ENCODE measurements around the gene CACNA1A. TPM values are rescaled to one million over a fixed set of nuclear protein-coding genes. Genes with fewer than 3 reads are reported as not detected.
"Not testable (repeated sequence)": the region's sequence is repeated elsewhere in the genome, so short reads cannot be mapped to it uniquely, and the experiment has no call there.

CACNA1A gene
- polyA plus RNA-seq, 3 donors: 1.8 to 3.6 (median 1.9) TPM

DNA sequence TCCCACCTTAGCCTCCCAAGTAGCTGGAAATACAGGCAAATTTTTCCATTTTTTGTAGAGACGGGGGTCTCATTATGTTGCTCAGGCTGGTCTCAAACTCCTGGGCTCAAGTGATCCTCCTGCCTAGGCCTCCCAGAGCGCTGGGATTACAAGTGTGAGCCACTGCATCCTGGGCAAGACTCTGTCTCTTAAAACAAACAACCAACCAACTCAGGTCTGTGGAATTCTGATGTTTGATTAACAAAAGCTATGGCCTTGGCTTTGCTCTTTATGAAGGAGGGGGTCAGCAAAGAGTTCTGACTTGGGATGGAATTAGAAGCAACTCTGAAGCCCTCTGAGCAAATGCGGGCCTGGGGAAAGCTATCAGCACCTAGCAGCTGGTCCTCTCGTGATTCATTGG, 238.4 kb downstream of the CACNA1A start:
- DNase-seq (ENCODE audit: extremely low read depth in 1 of 11, low read depth in 9 of 11, low spot score in 4 of 11): no peak

DNA sequence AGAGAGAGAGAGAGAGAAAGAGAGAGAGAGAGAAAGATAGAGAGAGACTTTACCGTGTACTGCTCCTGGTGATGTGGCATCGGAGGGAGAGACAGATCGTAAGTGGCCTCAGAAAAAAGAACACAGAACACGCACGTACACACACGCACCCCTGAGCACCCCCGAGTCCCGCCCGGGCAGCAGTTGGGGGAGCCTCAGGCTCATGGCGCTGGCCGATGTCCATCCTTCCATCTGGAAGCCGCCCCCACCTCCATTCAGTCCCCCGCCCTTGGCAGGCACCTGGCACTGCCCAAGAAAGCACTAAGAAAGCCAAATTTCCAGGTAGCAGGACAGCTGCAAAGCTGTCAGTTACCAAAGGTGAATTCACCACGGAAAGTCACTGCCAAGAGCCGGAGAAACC, 239.1 kb downstream of the CACNA1A start:
- DNase-seq (ENCODE audit: extremely low read depth in 1 of 11, low read depth in 9 of 11, low spot score in 4 of 11): no peak

DNA sequence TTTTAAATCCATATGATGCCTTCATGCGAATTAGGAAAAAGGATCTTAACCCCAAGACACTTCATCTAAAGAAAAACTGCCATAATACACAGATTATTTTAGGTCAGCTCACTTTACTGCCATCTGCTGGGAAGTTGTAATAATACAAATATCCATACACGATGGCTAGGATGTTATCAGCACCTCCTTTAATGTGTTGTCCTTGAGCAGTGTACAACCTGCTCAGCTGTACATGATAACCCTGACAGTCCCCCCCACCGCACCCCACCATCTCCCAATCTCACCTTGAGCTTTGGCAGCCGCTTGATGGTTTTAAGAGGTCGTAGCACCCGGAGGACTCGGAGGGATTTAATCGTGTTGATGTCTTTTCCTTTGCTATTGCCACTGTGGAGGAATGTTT, 243.8 kb downstream of the CACNA1A start:
- DNase-seq (ENCODE audit: extremely low read depth in 1 of 11, low read depth in 9 of 11, low spot score in 4 of 11): peak; percentile 18 to 52 (median 32)

DNA sequence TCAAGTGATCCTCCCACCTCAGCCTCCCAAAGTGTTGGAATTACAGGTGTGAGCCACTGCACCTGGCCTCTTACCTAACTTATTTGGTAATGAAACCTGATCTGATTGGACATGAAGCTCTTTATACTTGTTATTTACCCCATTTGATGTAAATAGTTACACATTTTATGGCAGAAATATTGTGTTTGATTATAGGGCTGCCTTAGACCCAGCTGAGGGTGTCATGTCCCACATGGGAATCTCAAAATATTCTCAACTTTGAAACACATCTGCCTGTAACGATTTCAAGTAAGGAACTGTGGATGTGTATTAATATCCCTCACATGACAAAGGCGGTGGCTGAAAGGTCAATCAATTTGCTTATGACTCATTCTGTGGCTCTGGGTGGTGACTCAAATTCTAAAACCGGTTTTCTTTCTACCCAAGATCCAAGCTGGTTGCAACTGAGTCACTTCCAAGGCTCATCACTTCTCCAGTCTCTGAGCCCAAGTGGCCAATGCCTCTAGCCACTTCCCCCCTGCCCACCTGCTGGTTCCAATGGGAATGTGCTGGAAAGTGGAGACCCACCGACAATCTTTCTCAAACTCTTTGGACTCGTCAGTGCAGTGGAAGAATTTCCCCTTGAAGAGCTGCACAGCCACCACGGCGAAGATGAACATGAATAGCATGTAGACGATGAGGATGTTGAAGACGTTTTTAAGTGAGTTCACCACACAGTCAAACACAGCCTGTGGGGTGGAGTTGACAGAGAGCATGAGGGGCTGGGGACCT, 245.2 kb downstream of the CACNA1A start:
- no peak for DNase-seq (ENCODE audit: extremely low read depth in 1 of 11, low read depth in 9 of 11, low spot score in 4 of 11)

DNA sequence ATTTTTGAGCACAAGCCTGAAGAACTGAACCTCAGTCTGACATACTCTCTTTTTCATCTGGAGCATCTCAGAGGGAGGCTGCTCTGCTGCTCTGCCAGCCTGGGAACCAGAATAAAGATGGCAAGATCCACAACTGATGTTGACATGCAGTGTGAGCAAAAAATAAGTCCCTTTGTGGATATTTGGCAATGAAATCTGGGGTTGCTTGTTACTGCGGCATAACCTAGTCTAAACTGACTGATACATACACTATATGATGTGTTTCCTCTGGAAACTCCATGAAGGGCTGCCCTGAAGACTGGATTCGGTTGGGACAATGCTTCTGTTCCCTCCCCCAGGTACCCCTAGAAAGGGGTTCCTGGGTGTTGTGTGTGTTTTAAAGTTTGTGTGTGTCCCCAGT, 249.4 kb downstream of the CACNA1A start:
- no peak for DNase-seq (ENCODE audit: extremely low read depth in 1 of 11, low read depth in 9 of 11, low spot score in 4 of 11)

DNA sequence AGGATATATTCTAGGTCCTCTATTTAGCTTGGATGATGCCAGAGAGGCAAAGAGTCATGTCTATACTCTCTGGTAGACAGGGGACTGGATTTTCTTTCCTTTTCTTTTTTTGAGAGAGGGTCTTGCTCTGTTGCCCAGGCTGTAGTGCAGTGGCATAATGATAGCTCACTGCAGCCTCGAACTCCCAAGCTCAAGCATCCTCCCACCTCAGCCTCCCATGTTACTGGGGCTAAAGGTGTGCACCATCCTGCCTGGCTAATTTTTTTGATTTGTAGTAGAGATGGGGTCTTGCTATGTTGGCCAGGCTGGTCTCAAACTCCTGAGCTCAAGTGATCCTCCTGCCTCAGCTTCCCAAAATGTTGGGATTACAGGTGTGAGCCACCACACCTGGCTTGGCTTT, 249.9 kb downstream of the CACNA1A start:
- DNase-seq (ENCODE audit: extremely low read depth in 1 of 11, low read depth in 9 of 11, low spot score in 4 of 11): not testable (repeated sequence)

DNA sequence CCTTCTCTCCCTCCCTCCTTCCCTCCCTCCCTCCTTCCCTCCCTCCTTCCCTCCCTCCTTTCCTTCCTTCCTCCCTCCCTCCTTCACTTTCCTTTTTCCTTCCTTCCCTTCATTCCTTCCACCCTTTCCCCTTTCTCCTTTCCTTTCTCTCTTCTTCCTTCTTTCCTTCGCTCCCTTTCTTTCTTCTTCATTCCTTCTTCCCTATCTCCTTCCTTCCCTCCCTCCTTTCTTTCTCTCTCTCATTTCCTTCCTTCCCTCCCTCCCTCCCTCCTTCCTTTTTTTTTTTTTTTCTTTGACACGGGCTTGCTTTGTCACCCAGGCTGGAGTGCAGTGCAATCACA, 250.6 kb downstream of the CACNA1A start:
- DNase-seq (ENCODE audit: extremely low read depth in 1 of 11, low read depth in 9 of 11, low spot score in 4 of 11): no peak

DNA sequence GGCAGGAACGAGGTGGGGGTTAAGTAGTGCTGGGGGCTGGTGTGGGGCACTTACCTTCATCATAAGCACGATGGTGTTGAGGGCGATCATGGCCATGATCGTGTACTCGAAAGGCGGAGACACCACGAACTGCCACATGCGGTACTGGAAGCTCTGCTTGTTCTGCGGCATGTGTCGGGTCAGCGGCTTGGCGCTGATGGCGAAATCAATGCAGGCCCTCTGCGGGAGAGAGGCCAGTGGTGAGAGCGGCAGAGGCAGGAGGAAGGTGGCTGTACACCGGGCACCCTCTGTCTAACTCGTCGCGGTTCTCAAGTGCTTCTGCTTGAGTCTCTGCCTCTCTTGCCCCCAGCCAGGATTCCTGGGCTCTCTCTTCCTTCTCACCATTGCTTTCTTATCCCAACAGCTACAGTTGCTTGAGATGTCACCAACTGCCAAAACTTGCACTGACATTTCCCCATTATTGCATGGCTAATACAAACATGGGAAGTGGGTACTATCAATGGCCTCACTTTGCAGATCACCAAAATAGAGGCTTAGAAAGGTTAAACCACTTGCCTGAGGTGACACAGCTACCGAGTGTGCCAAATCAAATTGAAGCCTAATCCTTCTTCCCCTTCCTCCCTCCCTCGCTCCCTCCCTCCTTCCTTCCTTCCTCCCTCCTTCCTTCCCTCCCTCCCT, 251.1 kb downstream of the CACNA1A start:
- no peak for DNase-seq (ENCODE audit: extremely low read depth in 1 of 11, low read depth in 9 of 11, low spot score in 4 of 11)

DNA sequence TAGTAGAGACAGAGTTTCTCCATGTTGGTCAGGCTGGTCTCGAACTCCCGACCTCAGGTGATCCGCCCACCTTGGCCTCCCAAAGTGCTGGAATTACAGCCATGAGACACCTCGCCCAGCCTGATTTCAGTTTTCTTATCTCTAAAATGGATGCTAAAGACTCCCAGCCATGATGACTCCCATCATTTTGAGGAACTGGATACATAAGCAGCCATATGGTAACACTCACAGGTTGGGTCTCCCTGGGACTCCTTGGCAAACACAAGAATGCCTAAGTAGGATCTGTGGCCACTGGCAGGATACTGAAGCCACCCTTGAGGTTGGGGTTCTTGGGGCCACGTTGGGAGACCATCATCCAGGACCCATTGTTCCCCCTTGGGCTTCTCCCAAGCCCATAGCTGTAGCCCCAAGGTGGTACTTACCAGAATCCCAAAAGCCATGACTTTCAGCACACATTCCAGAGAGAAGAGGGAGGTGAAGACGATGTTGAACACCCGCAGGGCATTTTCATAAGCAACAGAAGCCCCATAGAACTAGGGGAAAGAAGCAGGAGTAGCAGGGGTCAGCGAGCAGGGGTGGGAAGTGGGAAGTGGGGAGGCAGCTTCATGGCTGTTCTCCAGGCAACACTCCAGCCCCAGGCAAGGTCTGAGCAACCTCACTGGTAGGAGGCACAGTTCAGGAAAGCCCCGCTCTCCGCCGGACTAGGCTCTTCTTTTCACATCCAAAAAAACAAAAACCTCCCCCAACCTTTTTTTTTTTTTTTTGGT, 253.5 kb downstream of the CACNA1A start:
- DNase-seq (ENCODE audit: extremely low read depth in 1 of 11, low read depth in 9 of 11, low spot score in 4 of 11): no peak

DNA sequence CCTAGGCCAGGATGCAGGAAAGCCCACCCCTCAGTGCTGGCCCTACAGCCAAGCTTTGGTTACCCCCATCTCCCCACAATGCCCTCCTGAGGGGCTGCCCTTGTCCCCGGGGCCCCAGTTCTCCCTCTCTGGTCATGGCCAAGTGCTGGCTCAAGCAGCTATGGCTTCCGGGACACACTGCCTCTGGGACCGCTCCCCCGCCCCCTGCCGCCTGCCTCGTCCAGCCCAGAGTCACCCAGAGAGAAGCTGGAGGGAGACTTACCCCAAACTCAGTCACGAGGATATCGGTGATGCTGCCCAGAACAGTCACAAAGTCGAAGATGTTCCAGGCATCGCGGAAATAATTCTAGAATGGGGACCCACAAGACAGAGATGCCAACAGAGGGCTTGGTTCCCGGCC, 261.4 kb downstream of the CACNA1A start:
- no peak for DNase-seq (ENCODE audit: extremely low read depth in 1 of 11, low read depth in 9 of 11, low spot score in 4 of 11)

DNA sequence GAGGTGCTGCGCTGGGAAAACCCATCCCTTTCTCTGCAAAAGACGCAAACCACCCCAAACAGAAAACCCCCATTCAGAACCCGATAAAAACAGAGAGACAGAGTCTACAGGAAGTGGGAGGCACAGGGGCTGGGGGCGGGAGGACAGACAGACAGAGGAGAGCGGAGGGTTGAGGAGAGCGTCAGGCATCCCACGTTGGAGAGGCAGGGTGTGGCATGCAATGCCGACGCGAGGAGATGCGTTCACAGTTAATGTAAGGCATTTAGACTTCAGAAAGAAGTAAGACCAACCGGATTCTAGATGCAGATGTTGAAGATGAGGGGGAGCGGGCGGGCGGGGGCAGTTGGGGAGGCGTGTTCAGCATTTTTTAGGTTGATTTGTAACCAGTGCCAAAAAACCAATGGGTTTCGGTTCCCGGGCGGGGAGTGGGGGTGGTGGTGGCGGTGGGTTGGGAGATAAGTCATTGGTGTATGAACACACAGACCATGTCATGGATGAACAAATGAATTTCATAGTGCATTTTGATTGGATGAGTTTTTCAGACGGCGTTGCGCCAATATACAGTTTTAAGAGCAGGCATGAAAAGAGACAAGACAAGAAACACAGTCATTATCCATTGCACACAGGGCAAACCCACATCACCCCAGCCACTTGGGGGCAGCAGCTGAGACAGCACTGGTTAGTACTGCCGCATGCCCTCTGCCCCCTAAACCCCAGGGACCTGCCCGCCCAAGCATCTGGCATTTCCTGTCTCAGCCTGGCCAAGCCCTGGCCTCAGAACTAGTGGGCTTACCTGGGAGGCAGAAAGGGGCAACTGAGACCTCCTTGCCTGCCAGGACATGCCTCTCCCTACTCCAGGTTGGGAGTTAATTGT, 264.8 kb downstream of the CACNA1A start:
- DNase-seq (ENCODE audit: extremely low read depth in 1 of 11, low read depth in 9 of 11, low spot score in 4 of 11): no peak

DNA sequence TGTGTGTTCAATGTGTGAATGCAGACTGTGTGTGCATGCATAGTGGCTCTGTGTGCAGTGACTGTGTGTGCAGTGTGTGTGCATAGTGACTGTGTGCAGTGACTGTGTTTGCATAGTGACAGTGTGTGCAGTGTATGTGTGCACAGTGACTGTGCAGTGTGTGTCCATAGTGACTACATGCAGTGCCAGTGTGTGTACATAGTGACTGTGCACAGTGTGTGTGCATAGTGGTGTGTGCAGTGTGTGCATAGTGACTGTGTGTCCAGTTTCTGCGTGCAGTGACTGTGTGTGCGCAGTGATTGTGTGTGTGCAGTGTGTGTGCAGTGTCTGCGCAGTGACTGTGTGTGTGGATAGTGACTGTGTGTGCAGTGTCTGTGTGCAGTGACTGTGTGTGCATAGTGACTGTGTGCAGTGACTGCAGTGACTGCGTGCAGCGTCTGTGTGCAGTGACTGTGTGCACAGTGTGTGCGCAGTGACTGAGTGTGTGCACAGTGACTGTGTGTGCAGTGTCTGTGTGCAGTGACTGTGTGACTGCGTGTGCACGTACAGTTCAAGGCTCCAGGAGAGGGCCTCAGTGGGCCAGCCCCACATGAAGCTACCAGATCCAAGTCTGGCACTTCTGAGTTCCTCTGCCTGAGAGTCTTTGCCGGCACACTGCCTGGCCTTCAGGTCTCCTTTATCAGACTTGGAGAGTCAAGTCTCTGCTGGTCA, 265.8 kb downstream of the CACNA1A start:
- no peak for DNase-seq (ENCODE audit: extremely low read depth in 1 of 11, low read depth in 9 of 11, low spot score in 4 of 11)

DNA sequence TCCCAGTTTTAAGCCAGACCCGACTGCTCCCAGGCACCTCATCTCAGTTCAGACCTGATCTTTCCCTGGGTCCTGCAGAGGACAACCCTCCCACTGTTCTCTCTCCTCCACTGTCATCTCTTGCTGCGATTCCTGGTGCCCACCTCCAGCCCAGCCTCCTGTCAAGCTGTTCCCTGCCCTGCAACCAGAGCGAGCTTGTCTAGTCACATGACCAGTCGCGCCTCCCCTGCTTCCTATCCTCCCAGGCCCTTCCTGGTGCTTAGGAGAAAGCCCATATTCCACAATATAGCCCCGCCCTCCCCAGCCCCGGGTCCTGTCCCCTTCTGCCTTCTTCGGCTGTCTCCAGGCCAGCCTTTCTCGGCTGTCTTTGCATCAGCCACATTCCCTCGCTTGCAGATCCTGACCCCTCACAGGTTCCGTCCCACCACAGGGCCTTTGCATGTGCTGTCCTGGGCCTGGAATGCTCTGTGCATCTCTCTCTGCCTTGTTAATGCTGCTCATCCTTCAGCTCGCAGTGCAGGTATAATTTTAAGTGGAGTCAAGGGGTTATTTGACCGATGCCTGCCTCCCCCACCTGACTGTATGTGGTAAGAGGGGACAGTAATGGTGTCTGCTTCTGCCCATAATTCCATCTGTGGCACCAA, 267.3 kb downstream of the CACNA1A start:
- no peak for DNase-seq (ENCODE audit: extremely low read depth in 1 of 11, low read depth in 9 of 11, low spot score in 4 of 11)

DNA sequence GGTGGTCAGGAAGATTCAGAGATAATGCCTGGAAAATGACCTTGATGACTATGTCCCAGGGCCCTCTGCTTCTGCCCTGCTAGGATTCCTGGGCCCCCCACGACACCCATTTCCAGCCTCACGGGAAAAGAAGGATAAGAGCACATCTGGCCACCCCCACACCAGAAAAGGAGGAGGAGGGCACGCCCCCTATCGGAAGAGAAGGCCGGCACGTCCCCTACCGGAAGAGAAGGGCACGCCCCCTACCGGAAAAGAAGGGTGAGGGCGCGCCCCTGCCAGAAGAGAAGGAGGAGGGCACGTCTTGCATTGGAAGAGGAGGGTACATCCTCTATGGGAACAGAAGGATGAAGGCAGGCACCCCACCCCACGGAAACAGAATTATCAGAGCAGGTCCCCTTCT, 271.8 kb downstream of the CACNA1A start:
- peak in 2 of 11 donors; percentile 4 for DNase-seq (ENCODE audit: extremely low read depth in 1 of 11, low read depth in 9 of 11, low spot score in 4 of 11)

DNA sequence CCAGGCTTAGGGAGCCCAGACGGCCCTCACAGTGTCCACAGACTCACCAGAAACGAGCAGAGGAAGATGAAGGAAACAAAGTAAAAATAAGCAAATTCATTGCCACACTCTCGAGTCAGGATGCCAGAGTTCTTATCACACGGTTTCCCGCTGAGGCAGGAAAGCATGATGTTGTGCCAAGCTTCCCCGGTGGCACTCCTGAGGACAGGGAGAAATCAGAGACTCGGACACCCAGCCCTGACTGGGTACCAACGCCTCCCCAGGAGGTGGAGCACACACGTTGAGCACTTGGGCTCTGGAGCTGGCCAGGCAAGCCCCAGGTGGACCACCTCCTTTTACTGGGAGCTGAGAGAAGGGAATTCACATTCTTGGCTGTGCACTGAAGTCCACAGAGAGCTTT, 274.6 kb downstream of the CACNA1A start:
- no peak for DNase-seq (ENCODE audit: extremely low read depth in 1 of 11, low read depth in 9 of 11, low spot score in 4 of 11)

DNA sequence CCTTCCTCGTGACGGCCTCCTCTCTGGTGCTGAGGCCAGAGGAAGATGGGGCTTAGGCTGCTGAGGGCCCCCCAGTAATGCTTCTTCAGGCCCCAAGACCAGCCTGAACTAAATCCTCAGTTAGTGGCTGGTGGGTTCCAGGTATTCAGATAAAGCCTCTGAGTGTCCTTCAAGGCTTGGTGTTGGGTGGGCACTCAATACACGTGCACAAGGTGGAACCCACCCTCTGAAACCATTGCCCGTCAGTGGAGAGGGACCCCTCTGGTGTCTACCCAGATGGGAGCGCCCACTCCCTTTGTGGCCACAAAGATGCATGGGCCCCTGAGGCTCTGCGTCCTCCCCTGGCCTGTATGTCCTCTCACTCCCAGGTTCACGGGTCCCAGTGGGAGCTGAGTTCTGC, 277.0 kb downstream of the CACNA1A start:
- no peak for DNase-seq (ENCODE audit: extremely low read depth in 1 of 11, low read depth in 9 of 11, low spot score in 4 of 11)

DNA sequence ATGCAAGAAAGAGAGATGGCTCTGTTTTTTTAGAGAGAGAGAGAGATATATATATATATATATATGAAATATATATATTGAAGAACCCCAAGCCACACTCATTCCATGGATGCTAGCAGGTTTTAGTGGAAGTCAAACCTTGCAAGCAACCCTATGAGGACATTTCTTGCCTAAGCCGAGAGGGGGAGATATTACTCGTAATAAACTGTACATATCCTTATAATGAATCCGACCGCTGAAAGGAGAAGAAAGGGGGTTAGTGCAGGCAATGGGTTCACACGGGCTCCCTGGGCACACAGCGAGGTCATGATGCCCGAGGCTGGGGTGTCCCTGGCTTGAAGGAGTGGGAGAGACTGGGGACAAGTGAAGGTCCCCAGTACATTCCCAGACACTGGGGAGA, 277.7 kb downstream of the CACNA1A start:
- no peak for DNase-seq (ENCODE audit: extremely low read depth in 1 of 11, low read depth in 9 of 11, low spot score in 4 of 11)

DNA sequence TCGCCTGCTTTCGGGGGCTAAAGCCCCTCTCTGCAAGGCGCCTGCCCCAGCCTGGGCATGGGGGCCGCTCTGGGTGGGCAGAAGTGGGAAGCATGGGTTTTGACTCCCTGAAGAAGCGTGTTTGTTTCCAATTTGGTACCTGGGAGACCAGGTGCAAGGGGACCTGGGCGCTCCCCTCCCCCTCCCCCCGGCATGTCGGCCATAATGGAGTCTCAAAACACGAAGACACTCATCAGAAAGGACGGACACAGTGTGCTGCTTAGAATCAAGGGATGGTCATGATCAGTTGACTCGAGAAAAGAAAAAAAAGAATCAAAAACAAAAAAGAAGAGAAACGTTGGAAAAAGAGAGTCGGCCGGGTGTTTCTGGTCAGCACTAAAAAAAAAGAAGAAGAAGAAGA, 279.3 kb downstream of the CACNA1A start:
- DNase-seq (ENCODE audit: extremely low read depth in 1 of 11, low read depth in 9 of 11, low spot score in 4 of 11): no peak

Measured in renal cortex interstitium (tissue), 11 donors.